Peyer's patch (tissue), 4 donors: ENCODE data around the gene TLN1.

Experiments used
- CTCF ChIP-seq, 6 experiments: fragments of 450-650 bp in 4 of 6; fragments of 200-600 bp in 2 of 6; sonication (generic) in 1 of 6; IDR thresholded peaks; one replicate each; pipeline ENCODE4 v1.5.1; 2017 to 2019; ENCODE audit warnings: antibody characterized with exemption in 6 of 6, mild to moderate bottlenecking in 3 of 6, moderate library complexity in 1 of 6
- POLR2A ChIP-seq, 2 donors: fragments of 450-650 bp; IDR thresholded peaks; one replicate each; pipeline ENCODE4 v1.5.1; 2017; ENCODE audit warnings: antibody characterized with exemption in 2 of 2, mild to moderate bottlenecking in 2 of 2, moderate library complexity in 2 of 2

GRCh38 chr9:35750256-35750531 lies 18.2 kb upstream of the TLN1 start:
- TF ChIP-seq CTCF (IDR thresholded peaks at IDR 0.05) (no peak), POLR2A (IDR thresholded peaks at IDR 0.05) (no peak)
